Neuron (in vitro differentiated cells): Measurements from ENCODE around the gene FMNL2.

Source experiments
- H2AFZ ChIP-seq: one replicate; pipeline ENCODE4 v1.6.1; 2013; ENCODE audit warnings: low read depth, mild to moderate bottlenecking, inconsistent platforms, low read length, moderate library complexity
- H3K27me3 ChIP-seq: one replicate; pipeline ENCODE4 v1.6.1; 2013; ENCODE audit warnings: low read length; ENCODE audit not compliant: insufficient read depth
- H3K36me3 ChIP-seq: one replicate; pipeline ENCODE4 v1.6.1; 2013; ENCODE audit warnings: low read length; ENCODE audit not compliant: insufficient read depth
- H3K4me1 ChIP-seq: one replicate; pipeline ENCODE4 v1.6.1; 2013; ENCODE audit warnings: low read length; ENCODE audit not compliant: insufficient read depth
- H3K4me3 ChIP-seq: 2 replicates; pipeline ENCODE4 v1.5.1; 2013; ENCODE audit warnings: mild to moderate bottlenecking, low read length, moderate library complexity
- H3K9me3 ChIP-seq: one replicate; pipeline ENCODE4 v1.6.1; 2013; ENCODE audit warnings: low read length

FMNL2 gene

DNA sequence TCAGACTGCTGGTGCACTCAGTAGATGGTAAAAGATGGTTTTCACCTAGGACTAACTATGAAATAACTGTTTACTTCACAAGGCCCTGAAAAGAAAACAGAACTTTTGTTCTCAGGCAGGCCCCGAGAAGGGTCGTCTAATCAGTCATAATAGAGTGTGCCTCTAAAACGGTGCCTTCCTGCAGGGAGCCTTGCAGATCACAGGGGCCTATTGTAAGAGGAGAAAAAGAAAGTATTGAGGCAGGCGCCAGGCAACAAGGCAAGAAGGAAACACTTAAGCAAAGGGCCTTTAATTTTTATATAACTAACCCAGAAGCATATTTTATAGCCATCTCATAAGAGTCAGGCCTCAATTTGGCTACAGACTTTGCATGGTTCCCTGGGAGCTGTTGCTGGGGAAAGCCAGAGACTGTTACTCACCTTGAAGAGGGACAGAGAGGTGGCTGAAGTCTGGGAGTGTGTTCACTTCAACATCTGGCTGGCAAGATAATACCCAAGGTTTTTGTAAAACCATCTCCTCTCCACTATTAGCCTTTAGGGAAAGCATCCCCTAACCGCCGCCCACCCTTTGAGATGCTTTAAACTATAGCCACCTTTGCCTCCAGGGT is 265.2 kb downstream of the FMNL2 start:
- H2AFZ ChIP-seq, result no peak overlapping the region
- peaks cover 17% of the 10 kb centered on the region for H3K4me1 ChIP-seq
- no peaks in the 10 kb centered on the region for H3K27me3 ChIP-seq
- H3K36me3 ChIP-seq, result no peaks in the 10 kb centered on the region
- H3K4me3 ChIP-seq, result no peak overlapping the region
- H3K9me3 ChIP-seq, result no peaks in the 10 kb centered on the region

- Histone ChIP-seq H3K4me1 (peaks cover 17% of the 10 kb centered on the region), H3K4me3 (no peak overlapping the region), H3K27me3 (no peaks in the 10 kb centered on the region), H3K9me3 (no peaks in the 10 kb centered on the region), H2AFZ (no peak overlapping the region), H3K36me3 (no peaks in the 10 kb centered on the region)
These were observed 265.7 kb downstream of the FMNL2 start for GRCh38 chr2:152600697-152601096.

GRCh38 chr2:152602750-152603149 is 267.8 kb downstream of the FMNL2 start:
- Histone ChIP-seq H3K27me3 (no peaks in the 10 kb centered on the region), H3K4me1 (peaks cover 19% of the 10 kb centered on the region), H2AFZ (no peak overlapping the region), H3K36me3 (no peaks in the 10 kb centered on the region), H3K4me3 (no peak overlapping the region), H3K9me3 (no peaks in the 10 kb centered on the region)

DNA sequence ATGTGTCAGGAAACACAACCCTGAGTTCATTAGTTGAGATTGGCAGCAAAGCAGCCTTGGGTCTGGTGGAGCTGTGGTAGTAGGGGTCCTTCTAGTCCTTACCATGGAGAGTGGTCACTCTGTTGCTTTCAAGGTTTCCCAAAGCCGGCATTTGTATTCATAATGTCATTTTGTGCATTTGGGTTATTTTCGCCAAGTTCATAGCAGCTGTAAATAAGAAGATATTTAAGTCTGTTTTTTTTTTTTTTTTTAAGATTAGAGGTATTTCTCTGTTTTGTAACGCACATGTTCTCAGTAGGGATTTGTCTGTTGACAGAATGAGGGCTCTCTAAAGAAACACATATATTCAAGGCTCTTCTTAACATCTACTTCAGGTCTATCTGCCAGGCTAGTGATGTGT is 268.2 kb downstream of the FMNL2 start:
- Histone ChIP-seq H3K4me3 (no peak overlapping the region), H3K36me3 (no peaks in the 10 kb centered on the region), H3K4me1 (peaks cover 19% of the 10 kb centered on the region), H3K9me3 (no peaks in the 10 kb centered on the region), H3K27me3 (no peaks in the 10 kb centered on the region), H2AFZ (no peak overlapping the region)

- H3K9me3 ChIP-seq, result no peaks in the 10 kb centered on the region
- peaks cover 10% of the 10 kb centered on the region for H3K36me3 ChIP-seq
- H3K27me3 ChIP-seq, result no peaks in the 10 kb centered on the region
- H3K4me3 ChIP-seq, result no peak overlapping the region
- no peak overlapping the region for H2AFZ ChIP-seq
- peaks cover 2% of the 10 kb centered on the region for H3K4me1 ChIP-seq
These were observed 271.1 kb downstream of the FMNL2 start for GRCh38 chr2:152606081-152606480.

- Histone ChIP-seq H3K4me3 (no peak overlapping the region), H3K27me3 (no peaks in the 10 kb centered on the region), H3K9me3 (no peaks in the 10 kb centered on the region), H3K36me3 (peaks cover 17% of the 10 kb centered on the region), H3K4me1 (peaks cover 2% of the 10 kb centered on the region), H2AFZ (no peak overlapping the region)
These were observed 272.0 kb downstream of the FMNL2 start for GRCh38 chr2:152606941-152607340.

- peaks cover 2% of the 10 kb centered on the region for H3K4me1 ChIP-seq
- H3K36me3 ChIP-seq, result peaks cover 23% of the 10 kb centered on the region
- H3K9me3 ChIP-seq, result no peaks in the 10 kb centered on the region
- no peaks in the 10 kb centered on the region for H3K27me3 ChIP-seq
- no peak overlapping the region for H3K4me3 ChIP-seq
- no peak overlapping the region for H2AFZ ChIP-seq
These were observed 272.9 kb downstream of the FMNL2 start for GRCh38 chr2:152607793-152608300.

DNA sequence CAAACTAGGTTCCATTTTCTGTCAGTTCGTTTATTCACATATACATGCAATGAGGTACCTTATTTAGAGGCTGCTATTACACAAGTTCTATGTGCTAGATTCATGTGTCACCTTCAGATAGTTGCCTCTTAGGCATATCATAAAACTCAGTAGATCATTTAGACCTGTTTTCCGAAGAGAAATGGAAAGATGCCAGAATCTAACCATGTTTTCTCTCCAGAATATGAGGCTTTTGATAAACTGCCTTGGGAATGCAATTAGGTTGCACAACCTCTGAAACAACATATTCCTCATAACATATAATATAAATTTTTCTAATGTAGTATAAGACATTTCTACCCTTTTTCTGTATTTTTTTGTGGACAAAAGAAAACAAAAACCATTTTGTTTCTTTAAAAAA is 274.2 kb downstream of the FMNL2 start:
- no peaks in the 10 kb centered on the region for H3K27me3 ChIP-seq
- H3K4me3 ChIP-seq, result no peak overlapping the region
- peaks cover 2% of the 10 kb centered on the region for H3K4me1 ChIP-seq
- H2AFZ ChIP-seq, result no peak overlapping the region
- peaks cover 31% of the 10 kb centered on the region for H3K36me3 ChIP-seq
- no peaks in the 10 kb centered on the region for H3K9me3 ChIP-seq

DNA sequence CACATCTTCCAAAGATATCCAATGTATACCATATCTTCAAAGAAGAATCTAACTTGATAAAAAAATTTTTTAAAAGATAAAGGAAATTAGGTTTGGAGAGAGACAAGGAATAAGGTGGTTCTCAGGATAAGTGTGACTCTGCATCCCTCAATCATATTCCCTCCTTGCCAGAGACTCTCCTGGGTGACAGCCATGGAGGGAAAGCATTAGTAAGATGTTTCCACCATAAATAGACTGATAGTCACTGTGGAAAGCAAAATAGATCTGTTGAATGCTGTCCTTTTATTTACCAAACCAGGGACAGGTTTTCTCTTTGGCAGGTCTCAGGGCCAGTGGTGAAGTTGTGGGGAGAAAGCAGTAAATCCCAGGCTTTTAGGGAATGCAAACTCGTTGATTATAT is 274.7 kb downstream of the FMNL2 start:
- no peaks in the 10 kb centered on the region for H3K9me3 ChIP-seq
- peaks cover 34% of the 10 kb centered on the region for H3K36me3 ChIP-seq

GRCh38 chr2:152611458-152612231 is 276.7 kb downstream of the FMNL2 start:
- no peaks in the 10 kb centered on the region for H3K27me3 ChIP-seq
- peaks cover 2% of the 10 kb centered on the region for H3K4me1 ChIP-seq
- no peak overlapping the region for H2AFZ ChIP-seq
- no peaks in the 10 kb centered on the region for H3K9me3 ChIP-seq
- peaks cover 50% of the 10 kb centered on the region for H3K36me3 ChIP-seq
- H3K4me3 ChIP-seq, result no peak overlapping the region

More for the DNA sequence above, 274.7 kb downstream of the FMNL2 start:
- Histone ChIP-seq H3K27me3 (no peaks in the 10 kb centered on the region), H3K4me1 (peaks cover 2% of the 10 kb centered on the region), H3K4me3 (no peak overlapping the region), H2AFZ (no peak overlapping the region)

DNA sequence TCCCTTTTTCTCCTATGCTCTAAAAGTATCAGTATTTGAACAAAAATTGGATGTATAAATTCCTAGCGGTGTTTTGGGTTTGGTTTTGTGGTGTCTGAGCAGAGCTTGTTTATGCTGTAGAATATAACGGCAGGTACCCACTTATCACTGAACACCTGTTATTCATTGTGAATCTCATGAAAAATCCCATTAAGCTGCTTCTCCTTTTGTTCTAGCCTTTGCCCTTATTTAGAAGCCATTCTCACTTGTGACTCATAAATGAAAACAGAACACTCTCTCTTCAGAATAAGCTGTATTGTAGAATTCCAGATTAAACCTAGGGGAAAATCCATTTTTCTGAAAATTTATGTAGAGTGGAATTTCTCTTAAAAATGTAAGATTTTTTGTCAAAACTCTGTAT is 278.3 kb downstream of the FMNL2 start:
- no peaks in the 10 kb centered on the region for H3K9me3 ChIP-seq
- H2AFZ ChIP-seq, result no peak overlapping the region
- H3K27me3 ChIP-seq, result no peaks in the 10 kb centered on the region
- peaks cover 66% of the 10 kb centered on the region for H3K36me3 ChIP-seq
- H3K4me1 ChIP-seq, result no peaks in the 10 kb centered on the region
- H3K4me3 ChIP-seq, result no peak overlapping the region

DNA sequence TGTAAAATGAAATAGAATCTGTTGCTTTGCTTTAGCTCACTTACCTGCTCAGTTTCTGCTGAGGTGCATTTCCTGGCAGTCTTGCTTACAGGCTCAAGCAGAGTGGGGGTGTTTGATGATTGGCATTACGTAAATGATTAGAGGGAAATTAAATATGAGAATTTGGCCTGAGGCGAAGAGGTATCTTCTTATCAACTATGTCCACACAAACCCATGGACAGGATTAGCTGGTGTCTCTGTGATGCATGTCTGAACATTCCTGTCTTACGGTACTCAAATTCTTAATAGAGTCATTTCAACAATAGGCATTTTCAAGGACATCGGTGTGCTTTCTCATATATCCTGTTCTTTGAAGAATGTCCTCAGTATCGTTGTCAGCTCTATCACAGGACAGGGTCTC is 280.2 kb downstream of the FMNL2 start:
- no peaks in the 10 kb centered on the region for H3K27me3 ChIP-seq
- H2AFZ ChIP-seq, result no peak overlapping the region
- no peak overlapping the region for H3K4me3 ChIP-seq
- H3K36me3 ChIP-seq, result peaks cover 74% of the 10 kb centered on the region
- no peaks in the 10 kb centered on the region for H3K4me1 ChIP-seq
- peaks cover 2% of the 10 kb centered on the region for H3K9me3 ChIP-seq

DNA sequence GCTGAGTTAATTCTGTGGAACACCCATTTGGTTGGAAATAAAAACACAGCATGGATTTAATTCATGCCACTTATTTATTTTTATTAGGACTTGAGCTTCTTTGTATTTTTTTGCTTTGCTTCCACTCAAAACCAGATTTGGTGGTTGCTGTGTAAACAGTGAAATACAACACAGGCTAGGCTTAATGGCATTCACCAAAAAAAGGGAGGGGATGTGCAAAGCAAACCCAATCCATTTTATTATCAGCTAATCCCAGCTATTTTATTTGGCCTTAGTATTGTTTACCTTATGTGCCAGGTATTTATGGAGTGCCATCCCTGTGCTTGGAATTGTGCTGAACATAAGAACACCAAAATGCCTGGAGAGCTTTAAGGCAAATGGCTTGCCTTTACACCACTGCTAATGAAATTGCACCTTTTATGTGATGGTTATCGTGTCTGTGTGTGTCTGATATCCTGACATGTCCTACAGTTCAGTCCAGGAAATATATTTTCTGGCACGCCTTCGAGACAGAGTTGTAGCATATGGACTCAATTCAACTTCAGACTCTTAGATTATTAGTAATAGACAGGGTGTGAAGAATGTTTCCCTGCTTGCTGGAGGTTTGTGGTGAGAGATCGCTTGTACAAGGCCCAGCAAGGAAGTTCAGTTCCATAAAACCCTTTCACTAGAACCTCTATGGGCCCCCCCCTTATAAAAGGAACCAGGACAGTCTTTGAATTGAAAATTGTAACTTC is 282.6 kb downstream of the FMNL2 start:
- Histone ChIP-seq H3K9me3 (peaks cover 2% of the 10 kb centered on the region), H3K27me3 (no peaks in the 10 kb centered on the region), H3K4me3 (no peak overlapping the region), H3K4me1 (no peaks in the 10 kb centered on the region), H2AFZ (no peak overlapping the region), H3K36me3 (peaks cover 84% of the 10 kb centered on the region)
